ENCODE measurements around the gene OR5H14.
"Not testable (repeated sequence)": the region's sequence is repeated elsewhere in the genome, so short reads cannot be mapped to it uniquely, and the experiment has no call there.

OR5H14 gene

DNA sequence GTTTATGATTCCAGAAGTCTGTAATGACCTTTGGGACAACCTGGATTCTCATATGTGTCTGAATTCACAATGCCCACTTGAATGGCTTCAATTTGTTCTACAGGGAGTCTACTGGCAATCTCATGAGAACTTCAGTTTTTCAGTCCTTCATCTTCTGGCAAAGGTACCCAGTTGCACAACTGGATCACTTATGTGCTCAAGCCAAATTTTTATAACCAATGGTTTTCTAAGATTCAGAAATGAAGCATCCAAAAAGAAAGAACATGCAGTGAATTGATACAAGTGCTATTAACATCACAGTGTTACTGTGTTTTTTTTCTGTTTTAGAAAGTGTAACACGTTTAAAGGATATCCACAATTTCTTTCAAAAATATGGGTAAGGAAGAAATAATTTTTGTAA, at the start of gene OR5H14:
Gene OR5H14 (plus strand): TSS at position 301 of the 400 bp plus-strand sequence. CDS start 1,907 bp downstream, outside the sequence.
- no peak for DNase-seq

GRCh38 chr3:98099848-98100247, 47.4 kb upstream of the OR5H14 start:
- no peak for DNase-seq

DNA sequence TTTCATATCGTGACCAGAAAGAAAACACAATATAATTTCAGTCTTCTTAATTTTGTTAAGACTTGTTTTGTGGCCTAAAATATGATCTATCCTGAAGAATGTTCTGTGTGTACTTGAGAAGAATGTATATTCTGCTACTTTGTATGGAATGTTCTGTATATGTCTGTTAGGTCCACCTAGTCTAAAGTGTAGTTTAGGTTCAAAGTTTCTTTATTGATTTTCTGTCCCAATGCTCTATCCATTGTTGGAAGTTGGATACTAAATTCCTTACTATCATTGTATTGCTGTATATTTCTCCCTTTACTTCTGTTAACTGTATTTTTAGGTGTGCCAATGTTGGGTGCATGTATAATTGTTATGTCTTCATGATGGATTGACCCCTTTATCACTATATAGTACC, 39.1 kb upstream of the OR5H14 start:
- no peak for DNase-seq

- no peak for DNase-seq
Measured at GRCh38 chr3:98109807-98110549, 37.3 kb upstream of the OR5H14 start.

DNA sequence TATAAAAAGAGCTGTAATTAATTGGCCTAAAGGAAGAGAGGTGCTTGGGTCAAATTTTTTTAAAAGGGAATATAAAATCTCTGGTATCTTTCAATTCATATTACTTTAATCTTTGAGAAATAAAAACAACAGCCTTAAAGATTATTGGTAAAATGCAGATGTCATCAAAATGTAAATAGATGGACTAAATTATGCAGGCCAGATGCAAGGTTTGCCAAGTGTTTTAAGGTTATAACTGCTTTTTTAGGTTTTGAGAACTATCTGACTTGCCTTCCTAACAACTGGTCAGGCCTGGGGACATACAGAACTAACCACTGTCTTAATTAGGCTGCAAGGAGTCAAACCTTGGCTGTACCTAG, 36.8 kb upstream of the OR5H14 start:
- no peak for DNase-seq

GRCh38 chr3:98114264-98114663, 33.0 kb upstream of the OR5H14 start:
- DNase-seq, result no peak

DNA sequence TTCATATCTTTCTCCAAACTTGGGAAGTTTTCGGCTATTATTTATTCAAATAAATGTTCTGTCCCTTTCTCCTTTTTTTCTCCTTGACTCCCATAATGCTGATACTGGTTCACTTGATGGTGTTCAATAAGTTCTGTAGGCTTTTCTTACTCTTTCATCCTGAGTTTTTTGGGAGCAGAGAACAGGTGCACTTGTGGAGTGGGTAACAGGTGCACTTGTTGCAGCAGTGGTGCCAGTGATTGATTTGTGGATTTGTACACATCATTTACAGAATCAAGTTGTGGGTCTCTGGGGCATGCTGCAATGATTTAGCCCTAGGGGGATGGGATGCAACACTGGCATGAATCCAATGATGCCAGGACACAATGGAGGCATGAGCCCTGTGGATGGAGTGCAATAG, 31.6 kb upstream of the OR5H14 start:
- DNase-seq, result no peak

DNA sequence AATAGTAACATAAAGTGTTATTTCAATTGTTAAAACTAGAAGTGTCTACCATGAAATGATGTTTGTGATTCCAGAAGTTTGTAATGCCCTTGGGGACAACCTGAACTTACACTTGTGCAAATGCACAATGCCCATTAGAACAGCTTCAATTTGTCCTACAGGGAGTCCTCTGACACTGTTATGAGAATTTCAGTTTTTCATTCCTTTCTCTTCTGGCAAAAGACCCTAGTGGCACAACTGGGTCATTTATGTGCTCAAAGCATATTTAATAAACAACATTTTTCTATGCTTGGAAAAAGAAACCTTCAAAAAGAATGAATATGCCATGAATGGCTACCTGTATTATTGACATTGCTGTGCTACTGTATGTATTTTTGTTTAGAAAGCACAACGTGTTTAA, 16.9 kb upstream of the OR5H14 start, which contains the start of gene OR5H1:
Gene OR5H1 (plus strand): TSS at position 301 of the 400 bp plus-strand sequence. CDS start 1,977 bp downstream, outside the sequence.
- DNase-seq, result no peak

GRCh38 chr3:98136631-98137030, 10.6 kb upstream of the OR5H14 start:
- no peak for DNase-seq

DNA sequence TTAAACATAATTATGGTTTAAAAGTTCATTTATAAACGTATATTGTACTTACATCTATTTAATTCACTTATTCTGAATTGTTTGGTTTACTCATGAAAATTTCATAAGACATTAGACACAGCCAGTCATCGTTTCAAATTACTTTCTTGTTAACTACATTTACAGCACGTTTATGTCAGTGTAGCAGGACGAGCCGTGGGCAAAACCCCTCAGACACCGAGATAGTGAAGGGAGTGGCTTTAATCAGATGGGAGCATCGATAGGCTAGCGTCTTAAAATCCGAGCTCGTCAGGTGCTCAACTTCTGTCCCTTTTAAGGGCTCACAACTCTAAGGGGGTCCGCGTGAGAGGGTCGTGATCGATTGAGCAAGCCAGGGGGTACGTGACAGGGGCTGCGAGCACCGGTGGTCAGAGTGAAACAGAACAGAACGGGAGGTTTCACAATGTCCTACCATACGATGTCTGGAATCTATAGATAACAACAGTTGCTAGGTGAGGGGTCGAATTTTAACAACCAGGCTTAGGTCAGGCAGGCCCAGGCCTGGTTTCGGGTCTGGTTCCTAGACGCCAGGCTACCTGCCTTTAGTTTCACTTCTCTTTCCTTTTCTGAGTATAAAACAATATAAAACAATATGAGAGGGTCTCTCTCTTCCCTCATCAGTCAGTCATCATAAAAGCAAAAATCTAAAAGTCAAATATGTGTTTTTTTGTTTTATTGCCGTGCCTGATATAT, 9.3 kb upstream of the OR5H14 start:
- not testable (repeated sequence) for DNase-seq

GRCh38 chr3:98140531-98140930, 6.7 kb upstream of the OR5H14 start:
- DNase-seq, result no peak

GRCh38 chr3:98148751-98149150, 1.5 kb downstream of the OR5H14 start:
- DNase-seq, result no peak

- DNase-seq, result not testable (repeated sequence)
Measured at GRCh38 chr3:98149456-98149855, 2.2 kb downstream of the OR5H14 start.

- no peak for DNase-seq
Measured at GRCh38 chr3:98151241-98151640, 4.0 kb downstream of the OR5H14 start.

DNA sequence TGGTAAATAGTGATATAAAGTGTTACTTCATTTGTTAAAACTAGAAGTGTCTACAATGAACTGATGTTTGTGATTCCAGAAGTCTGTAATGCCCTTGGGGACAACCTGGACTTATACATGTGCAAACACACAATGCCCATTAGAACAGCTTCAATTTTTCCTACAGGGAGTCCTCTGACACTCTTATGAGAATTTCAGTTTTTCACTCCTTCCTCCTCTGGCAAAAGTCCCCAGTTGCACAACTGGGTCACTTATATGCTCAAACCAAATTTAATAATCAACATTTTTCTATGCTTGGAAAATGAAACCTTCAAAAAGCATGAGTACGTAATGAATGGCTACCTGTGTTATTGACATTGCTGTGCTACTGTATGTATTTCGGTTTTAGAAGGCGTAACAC, 19.1 kb downstream of the OR5H14 start, which contains the start of gene OR5H15:
Gene OR5H15 (plus strand): TSS at position 301 of the 400 bp plus-strand sequence. CDS start 2,004 bp downstream, outside the sequence.
- DNase-seq, result no peak

GRCh38 chr3:98171071-98171470, 23.8 kb downstream of the OR5H14 start:
- DNase-seq, result no peak

- DNase-seq, result no peak
Measured at GRCh38 chr3:98172621-98173020, 25.3 kb downstream of the OR5H14 start.

DNA sequence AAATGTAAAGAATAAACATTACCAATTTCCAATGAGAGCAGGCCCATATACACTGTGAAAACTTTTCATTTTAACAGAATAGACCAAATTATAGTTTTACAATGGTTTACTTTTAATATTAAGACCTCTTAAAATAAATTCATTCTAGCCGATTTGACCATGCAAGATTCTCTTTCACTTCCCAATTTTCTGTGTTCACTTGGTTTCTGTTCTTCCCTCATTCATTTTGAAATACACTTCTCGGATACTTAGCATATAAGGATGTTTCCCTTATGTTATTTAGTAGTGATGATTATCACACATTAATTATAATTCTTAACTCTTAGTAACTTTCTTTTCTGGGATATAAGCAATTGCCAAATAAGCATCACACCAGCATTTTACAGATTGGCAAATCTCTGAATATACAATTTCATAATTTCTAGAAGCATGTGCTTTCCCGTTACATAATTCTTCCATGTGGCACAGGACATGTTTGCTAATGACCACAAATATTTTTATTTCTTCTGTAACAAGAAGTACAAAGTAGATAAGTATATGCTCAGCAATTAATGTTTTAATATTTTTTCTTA, 33.1 kb downstream of the OR5H14 start:
- no peak for DNase-seq

DNA sequence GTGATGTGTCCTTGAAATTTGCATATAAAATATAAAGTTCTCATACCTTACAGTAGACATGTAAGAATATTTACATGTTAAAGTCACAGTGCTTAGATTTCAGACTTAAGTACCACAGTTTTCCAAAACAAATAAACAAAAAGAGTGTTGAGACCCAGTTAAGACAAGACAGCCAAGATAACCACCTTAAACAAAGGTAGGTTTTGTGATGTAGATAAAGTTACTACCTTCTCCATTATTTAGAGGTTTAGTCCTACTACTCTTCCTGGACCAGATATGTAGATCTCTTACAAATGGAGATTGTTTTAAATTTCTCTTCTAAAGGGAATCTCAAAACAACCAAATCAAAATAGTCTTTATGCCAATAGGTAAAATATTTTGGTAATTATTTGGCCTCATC, 34.9 kb downstream of the OR5H14 start:
- no peak for DNase-seq

DNA sequence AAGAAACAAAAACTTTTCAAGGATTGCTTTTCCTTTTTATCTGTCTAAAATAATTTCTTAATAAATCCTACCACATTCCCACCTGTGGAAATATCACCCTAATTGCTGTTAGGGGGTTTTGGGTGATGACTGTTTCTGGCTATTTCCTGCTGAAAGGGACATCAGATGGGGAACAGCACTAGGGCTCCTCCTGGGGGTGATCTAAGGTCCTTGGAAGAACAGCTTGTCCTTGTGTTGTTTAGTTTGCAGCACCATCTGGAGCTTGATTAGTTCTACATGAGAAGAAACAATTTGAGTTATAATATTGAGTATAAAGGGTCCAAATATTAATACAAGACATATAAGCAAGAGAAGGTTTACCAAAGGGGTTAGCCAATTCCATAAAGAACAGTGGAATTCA, 37.9 kb downstream of the OR5H14 start:
- DNase-seq, result no peak

- no peak for DNase-seq
Measured at GRCh38 chr3:98188545-98188944, 41.3 kb downstream of the OR5H14 start.

GRCh38 chr3:98190911-98191310, 43.6 kb downstream of the OR5H14 start:
- DNase-seq, result not testable (repeated sequence)

GRCh38 chr3:98196293-98196692, 49.0 kb downstream of the OR5H14 start:
- not testable (repeated sequence) for DNase-seq

- DNase-seq, result no peak
Measured at GRCh38 chr3:98199020-98199419, 51.7 kb downstream of the OR5H14 start.
